ENCODE measurements around the gene KAT2A. TPM values are rescaled to one million over a fixed set of nuclear protein-coding genes. Genes with fewer than 3 reads are reported as not detected.

Gene KAT2A
- total and polyA plus RNA-seq, 12 donors: 16.0 to 671 (median 57.3) TPM

GRCh38 chr17:42113293-42114069 is 7.7 kb downstream of the KAT2A start:
- Histone ChIP-seq H3K27me3 (no peaks in the 10 kb centered on the region), H3K36me3 (replicated peaks in 1 of 2) (peaks cover 0 to 32% of the 10 kb centered on the region in 2 donors), H3K27ac (peak overlapping the region; percentile 88 to 93 (median 90)), H3K4me3 (no peak overlapping the region), H3K4me1 (replicated peaks in 1 of 2) (peaks cover 23 to 35% of the 10 kb centered on the region in 2 donors), H3K9me3 (replicated peaks in 1 of 3) (no peaks in the 10 kb centered on the region)
- WGBS, 4 donors: 84 to 90% (median 90%) methylated on average over 17 to 28 of the region's 28 CpGs
- intact Hi-C loops (cut with DNase I): loop anchor here (2.0 to 5.0 kb wide), 3 partner anchors 86 to 151 kb away; no protein-coding TSS in a partner anchor
- TF ChIP-seq POLR2A (IDR thresholded peaks at IDR 0.05) (no peak), CTCF (IDR thresholded peaks at IDR 0.05) (no peak)
- DNase-seq: no peak

GRCh38 chr17:42112552-42113176 is 8.5 kb downstream of the KAT2A start, which contains the start of gene DHX58:
Gene DHX58 (minus strand): TSS chr17:42112714. CDS start chr17:42111892, 822 bp downstream.
- WGBS, 4 donors: 0 to 1% (median 0%) methylated on average over 4 to 10 of the region's 10 CpGs
- Histone ChIP-seq H3K9me3 (replicated peaks in 1 of 3) (no peaks in the 10 kb centered on the region), H3K27me3 (no peaks in the 10 kb centered on the region), H3K4me3 (peak within 1 kb of the TSS; percentile 6 to 74 (median 57)), H3K27ac (peak within 1 kb of the TSS; percentile 88 to 93 (median 90)), H3K4me1 (replicated peaks in 1 of 2) (peaks cover 23 to 35% of the 10 kb centered on the region in 2 donors), H3K36me3 (replicated peaks in 1 of 2) (peaks cover 0 to 32% of the 10 kb centered on the region in 2 donors)
- peak; percentile 68 to 91 (median 83) for DNase-seq
- no peak for TF ChIP-seq CTCF (IDR thresholded peaks at IDR 0.05)
- peak; percentile 46 to 81 for TF ChIP-seq POLR2A (IDR thresholded peaks at IDR 0.05)
- intact Hi-C loops (cut with DNase I): loop anchor here (5.0 kb wide), 2 partner anchors 85 to 150 kb away; no protein-coding TSS in a partner anchor

GRCh38 chr17:42111871-42112551 is 9.2 kb downstream of the KAT2A start:
- Histone ChIP-seq H3K9me3 (replicated peaks in 1 of 3) (no peaks in the 10 kb centered on the region), H3K4me1 (replicated peaks in 1 of 2) (peaks cover 23 to 35% of the 10 kb centered on the region in 2 donors), H3K36me3 (replicated peaks in 1 of 2) (peaks cover 0 to 27% of the 10 kb centered on the region in 2 donors), H3K4me3 (peak overlapping the region; percentile 6 to 74 (median 57)), H3K27me3 (no peaks in the 10 kb centered on the region), H3K27ac (peak overlapping the region; percentile 88 to 93 (median 90))
- 2 to 22% (median 7%) methylated on average over 6 to 12 of the region's 12 CpGs for WGBS, 4 donors
- peak in 6 of 7 donors; percentile 49 to 74 (median 59) for DNase-seq
- TF ChIP-seq POLR2A (IDR thresholded peaks at IDR 0.05): no peak
- no peak for TF ChIP-seq CTCF (IDR thresholded peaks at IDR 0.05)
- intact Hi-C loops (cut with DNase I): loop anchor here (5.0 kb wide), 2 partner anchors 85 to 150 kb away; no protein-coding TSS in a partner anchor

Data from adrenal gland (tissue), 12 donors.